ENCODE measurements around the gene FRY.

Gene FRY

GRCh38 chr13:32079587-32079986, 48.0 kb downstream of the FRY start:
- Histone ChIP-seq H3K36me3 (ENCODE audit: control insufficient read depth, insufficient read depth, low read length) (no peaks in the 10 kb centered on the region), H3K4me3 (ENCODE audit: extremely low read depth, insufficient read depth, low read length, poor library complexity, severe bottlenecking) (no peak overlapping the region), H3K4me1 (ENCODE audit: control insufficient read depth, insufficient read depth, low read length, poor library complexity, severe bottlenecking) (no peaks in the 10 kb centered on the region), H3K9me3 (ENCODE audit: control insufficient read depth, low read length) (no peaks in the 10 kb centered on the region), H3K27ac (ENCODE audit: low read depth, low read length, severe bottlenecking) (no peak overlapping the region)
- WGBS, 2 experiments (ENCODE audit: insufficient coverage in 2 of 2): 100% methylated on average over 1 of the region's 3 CpGs; no CpG with 5 or more reads in 1 of the 2 experiments

GRCh38 chr13:32080328-32080744, 48.8 kb downstream of the FRY start:
- Histone ChIP-seq H3K4me3 (ENCODE audit: extremely low read depth, insufficient read depth, low read length, poor library complexity, severe bottlenecking) (no peak overlapping the region), H3K36me3 (ENCODE audit: control insufficient read depth, insufficient read depth, low read length) (no peaks in the 10 kb centered on the region), H3K4me1 (ENCODE audit: control insufficient read depth, insufficient read depth, low read length, poor library complexity, severe bottlenecking) (no peaks in the 10 kb centered on the region), H3K9me3 (ENCODE audit: control insufficient read depth, low read length) (no peaks in the 10 kb centered on the region), H3K27ac (ENCODE audit: low read depth, low read length, severe bottlenecking) (no peak overlapping the region)
- WGBS, 2 experiments (ENCODE audit: insufficient coverage in 2 of 2): 100% methylated on average over 1 of the region's 1 CpG

GRCh38 chr13:32081591-32081990, 50.0 kb downstream of the FRY start:
- H3K36me3 ChIP-seq (ENCODE audit: control insufficient read depth, insufficient read depth, low read length): no peaks in the 10 kb centered on the region
- no peaks in the 10 kb centered on the region for H3K4me1 ChIP-seq (ENCODE audit: control insufficient read depth, insufficient read depth, low read length, poor library complexity, severe bottlenecking)
- no peaks in the 10 kb centered on the region for H3K9me3 ChIP-seq (ENCODE audit: control insufficient read depth, low read length)
- H3K27ac ChIP-seq (ENCODE audit: low read depth, low read length, severe bottlenecking): no peak overlapping the region
- WGBS, 2 experiments (ENCODE audit: insufficient coverage in 2 of 2): 80 to 100% methylated on average over 1 of the region's 2 CpGs
- no peak overlapping the region for H3K4me3 ChIP-seq (ENCODE audit: extremely low read depth, insufficient read depth, low read length, poor library complexity, severe bottlenecking)

DNA sequence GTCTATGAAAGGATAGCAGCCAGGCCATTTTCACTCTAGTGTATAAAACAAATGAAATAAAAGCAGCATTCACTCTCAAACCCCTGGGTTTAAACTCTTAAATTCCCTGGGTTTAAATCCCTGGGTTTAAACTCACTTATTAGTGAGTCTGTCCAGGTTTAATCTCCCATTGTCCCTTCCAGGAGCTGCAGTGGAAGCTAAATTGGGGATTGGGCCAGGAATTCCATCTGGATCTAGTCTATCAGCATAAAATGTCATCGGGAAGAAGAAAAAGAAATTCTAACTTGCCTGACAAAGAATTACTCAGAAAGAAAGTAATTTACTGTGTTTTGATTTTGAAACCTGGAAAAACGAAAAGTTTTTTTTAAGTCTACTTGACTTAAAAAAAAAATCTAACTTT, 54.8 kb downstream of the FRY start:
- no CpG with 5 or more reads among the region's 2 CpGs for WGBS, 2 experiments (ENCODE audit: insufficient coverage in 2 of 2)
- H3K9me3 ChIP-seq (ENCODE audit: control insufficient read depth, low read length): no peaks in the 10 kb centered on the region
- no peaks in the 10 kb centered on the region for H3K36me3 ChIP-seq (ENCODE audit: control insufficient read depth, insufficient read depth, low read length)
- H3K27ac ChIP-seq (ENCODE audit: low read depth, low read length, severe bottlenecking): no peak overlapping the region
- peaks cover 5% of the 10 kb centered on the region for H3K4me1 ChIP-seq (ENCODE audit: control insufficient read depth, insufficient read depth, low read length, poor library complexity, severe bottlenecking)
- H3K4me3 ChIP-seq (ENCODE audit: extremely low read depth, insufficient read depth, low read length, poor library complexity, severe bottlenecking): no peak overlapping the region

- no peaks in the 10 kb centered on the region for H3K9me3 ChIP-seq (ENCODE audit: control insufficient read depth, low read length)
- peaks cover 5% of the 10 kb centered on the region for H3K4me1 ChIP-seq (ENCODE audit: control insufficient read depth, insufficient read depth, low read length, poor library complexity, severe bottlenecking)
- no peak overlapping the region for H3K27ac ChIP-seq (ENCODE audit: low read depth, low read length, severe bottlenecking)
- no peak overlapping the region for H3K4me3 ChIP-seq (ENCODE audit: extremely low read depth, insufficient read depth, low read length, poor library complexity, severe bottlenecking)
- 78 to 92% methylated on average over 3 of the region's 4 CpGs for WGBS, 2 experiments (ENCODE audit: insufficient coverage in 2 of 2)
- H3K36me3 ChIP-seq (ENCODE audit: control insufficient read depth, insufficient read depth, low read length): no peaks in the 10 kb centered on the region
These were observed 55.3 kb downstream of the FRY start for GRCh38 chr13:32086791-32087441.

- no CpG with 5 or more reads among the region's 1 CpG for WGBS, 2 experiments (ENCODE audit: insufficient coverage in 2 of 2)
- H3K36me3 ChIP-seq (ENCODE audit: control insufficient read depth, insufficient read depth, low read length): no peaks in the 10 kb centered on the region
- H3K27ac ChIP-seq (ENCODE audit: low read depth, low read length, severe bottlenecking): no peak overlapping the region
- peaks cover 5% of the 10 kb centered on the region for H3K4me1 ChIP-seq (ENCODE audit: control insufficient read depth, insufficient read depth, low read length, poor library complexity, severe bottlenecking)
- H3K9me3 ChIP-seq (ENCODE audit: control insufficient read depth, low read length): no peaks in the 10 kb centered on the region
- no peak overlapping the region for H3K4me3 ChIP-seq (ENCODE audit: extremely low read depth, insufficient read depth, low read length, poor library complexity, severe bottlenecking)
These were observed 56.6 kb downstream of the FRY start for GRCh38 chr13:32087955-32088747.

- WGBS, 2 experiments (ENCODE audit: insufficient coverage in 2 of 2): 84 to 94% methylated on average over 3 to 5 of the region's 5 CpGs
- H3K4me1 ChIP-seq (ENCODE audit: control insufficient read depth, insufficient read depth, low read length, poor library complexity, severe bottlenecking): peaks cover 5% of the 10 kb centered on the region
- no peak overlapping the region for H3K27ac ChIP-seq (ENCODE audit: low read depth, low read length, severe bottlenecking)
- H3K36me3 ChIP-seq (ENCODE audit: control insufficient read depth, insufficient read depth, low read length): no peaks in the 10 kb centered on the region
- no peak overlapping the region for H3K4me3 ChIP-seq (ENCODE audit: extremely low read depth, insufficient read depth, low read length, poor library complexity, severe bottlenecking)
- no peaks in the 10 kb centered on the region for H3K9me3 ChIP-seq (ENCODE audit: control insufficient read depth, low read length)
These were observed 60.9 kb downstream of the FRY start for GRCh38 chr13:32092496-32092895.

DNA sequence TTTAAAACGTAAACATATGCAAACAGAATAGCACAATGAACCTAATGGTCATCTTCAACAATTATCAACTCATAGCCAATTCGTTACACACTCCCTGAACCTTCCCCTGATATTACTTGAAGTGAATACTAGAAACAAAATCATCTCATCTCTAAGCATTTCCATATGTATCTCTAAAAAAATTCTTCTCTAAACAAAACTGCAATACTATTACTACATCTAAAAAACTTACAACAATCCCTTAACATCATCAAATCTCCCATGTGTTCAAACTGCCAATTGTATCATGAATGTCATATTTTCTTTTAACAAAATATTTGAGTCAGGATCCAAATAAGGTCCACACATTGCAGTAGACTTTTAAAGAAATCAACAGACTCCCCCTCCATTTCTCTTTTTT, 61.4 kb downstream of the FRY start:
- H3K4me3 ChIP-seq (ENCODE audit: extremely low read depth, insufficient read depth, low read length, poor library complexity, severe bottlenecking): no peak overlapping the region
- H3K9me3 ChIP-seq (ENCODE audit: control insufficient read depth, low read length): no peaks in the 10 kb centered on the region
- 100% methylated on average over 1 to 2 of the region's 2 CpGs for WGBS, 2 experiments (ENCODE audit: insufficient coverage in 2 of 2)
- no peaks in the 10 kb centered on the region for H3K36me3 ChIP-seq (ENCODE audit: control insufficient read depth, insufficient read depth, low read length)
- H3K4me1 ChIP-seq (ENCODE audit: control insufficient read depth, insufficient read depth, low read length, poor library complexity, severe bottlenecking): peaks cover 5% of the 10 kb centered on the region
- no peak overlapping the region for H3K27ac ChIP-seq (ENCODE audit: low read depth, low read length, severe bottlenecking)

DNA sequence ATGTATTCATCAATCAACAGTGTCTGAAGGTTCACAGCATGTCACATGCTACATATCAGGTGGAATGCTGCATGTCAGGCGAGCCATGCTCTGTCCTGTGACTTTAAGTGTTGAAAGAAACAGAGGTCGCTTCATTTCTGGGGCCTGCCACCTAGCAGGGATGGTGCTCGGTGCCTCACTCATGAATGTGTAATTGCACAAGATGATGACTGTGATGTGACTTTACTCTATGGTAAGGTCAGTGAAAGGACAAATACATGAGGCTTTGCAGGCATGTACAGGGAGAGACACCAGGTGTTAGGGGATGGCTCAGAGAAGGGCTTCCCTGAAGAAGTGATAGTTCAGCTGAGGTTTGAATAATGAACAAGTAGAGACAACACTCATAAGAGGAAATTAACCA, 66.7 kb downstream of the FRY start:
- Histone ChIP-seq H3K36me3 (ENCODE audit: control insufficient read depth, insufficient read depth, low read length) (no peaks in the 10 kb centered on the region), H3K9me3 (ENCODE audit: control insufficient read depth, low read length) (no peaks in the 10 kb centered on the region), H3K4me1 (ENCODE audit: control insufficient read depth, insufficient read depth, low read length, poor library complexity, severe bottlenecking) (no peaks in the 10 kb centered on the region), H3K4me3 (ENCODE audit: extremely low read depth, insufficient read depth, low read length, poor library complexity, severe bottlenecking) (no peak overlapping the region), H3K27ac (ENCODE audit: low read depth, low read length, severe bottlenecking) (no peak overlapping the region)
- WGBS, 2 experiments (ENCODE audit: insufficient coverage in 2 of 2): 88 to 96% methylated on average over 3 of the region's 3 CpGs

DNA sequence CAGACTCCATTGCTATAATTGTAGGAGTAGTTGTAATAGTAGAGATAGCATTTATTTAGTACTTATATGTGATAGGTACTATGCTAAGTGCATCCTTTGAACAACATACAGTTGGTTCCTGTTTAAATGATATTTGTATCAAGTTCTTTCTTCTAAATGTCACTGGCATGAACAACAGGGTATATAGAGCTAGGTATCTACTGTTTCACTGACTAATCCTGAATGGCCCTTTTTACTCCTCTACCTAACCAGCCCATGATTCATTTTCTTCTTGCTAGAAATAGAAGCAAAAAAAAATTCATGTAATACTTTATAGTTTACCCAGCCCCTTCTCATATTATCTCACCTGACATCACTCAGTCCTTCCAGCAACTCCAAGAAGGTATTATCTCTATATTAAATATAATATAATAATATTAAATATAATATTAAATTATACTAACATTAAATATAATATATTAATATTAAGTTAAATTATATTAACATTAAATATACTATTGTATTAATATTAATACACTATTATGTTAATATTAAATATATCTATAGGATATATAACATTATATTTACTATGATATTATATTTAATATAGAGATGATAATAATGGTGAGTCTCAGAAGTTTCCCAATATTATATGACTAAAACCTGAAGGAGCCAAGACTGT, 74.2 kb downstream of the FRY start:
- no peak overlapping the region for H3K4me3 ChIP-seq (ENCODE audit: extremely low read depth, insufficient read depth, low read length, poor library complexity, severe bottlenecking)
- H3K4me1 ChIP-seq (ENCODE audit: control insufficient read depth, insufficient read depth, low read length, poor library complexity, severe bottlenecking): no peaks in the 10 kb centered on the region
- no peaks in the 10 kb centered on the region for H3K9me3 ChIP-seq (ENCODE audit: control insufficient read depth, low read length)
- H3K27ac ChIP-seq (ENCODE audit: low read depth, low read length, severe bottlenecking): no peak overlapping the region
- no peaks in the 10 kb centered on the region for H3K36me3 ChIP-seq (ENCODE audit: control insufficient read depth, insufficient read depth, low read length)

- H3K4me3 ChIP-seq (ENCODE audit: extremely low read depth, insufficient read depth, low read length, poor library complexity, severe bottlenecking): no peak overlapping the region
- no peaks in the 10 kb centered on the region for H3K4me1 ChIP-seq (ENCODE audit: control insufficient read depth, insufficient read depth, low read length, poor library complexity, severe bottlenecking)
- no peaks in the 10 kb centered on the region for H3K9me3 ChIP-seq (ENCODE audit: control insufficient read depth, low read length)
- WGBS, 2 experiments (ENCODE audit: insufficient coverage in 2 of 2): 85 to 93% methylated on average over 4 of the region's 4 CpGs
- no peaks in the 10 kb centered on the region for H3K36me3 ChIP-seq (ENCODE audit: control insufficient read depth, insufficient read depth, low read length)
- H3K27ac ChIP-seq (ENCODE audit: low read depth, low read length, severe bottlenecking): no peak overlapping the region
These were observed 75.9 kb downstream of the FRY start for GRCh38 chr13:32107474-32107873.
